ENCODE results near the gene PIGQ.

The PIGQ gene

DNA sequence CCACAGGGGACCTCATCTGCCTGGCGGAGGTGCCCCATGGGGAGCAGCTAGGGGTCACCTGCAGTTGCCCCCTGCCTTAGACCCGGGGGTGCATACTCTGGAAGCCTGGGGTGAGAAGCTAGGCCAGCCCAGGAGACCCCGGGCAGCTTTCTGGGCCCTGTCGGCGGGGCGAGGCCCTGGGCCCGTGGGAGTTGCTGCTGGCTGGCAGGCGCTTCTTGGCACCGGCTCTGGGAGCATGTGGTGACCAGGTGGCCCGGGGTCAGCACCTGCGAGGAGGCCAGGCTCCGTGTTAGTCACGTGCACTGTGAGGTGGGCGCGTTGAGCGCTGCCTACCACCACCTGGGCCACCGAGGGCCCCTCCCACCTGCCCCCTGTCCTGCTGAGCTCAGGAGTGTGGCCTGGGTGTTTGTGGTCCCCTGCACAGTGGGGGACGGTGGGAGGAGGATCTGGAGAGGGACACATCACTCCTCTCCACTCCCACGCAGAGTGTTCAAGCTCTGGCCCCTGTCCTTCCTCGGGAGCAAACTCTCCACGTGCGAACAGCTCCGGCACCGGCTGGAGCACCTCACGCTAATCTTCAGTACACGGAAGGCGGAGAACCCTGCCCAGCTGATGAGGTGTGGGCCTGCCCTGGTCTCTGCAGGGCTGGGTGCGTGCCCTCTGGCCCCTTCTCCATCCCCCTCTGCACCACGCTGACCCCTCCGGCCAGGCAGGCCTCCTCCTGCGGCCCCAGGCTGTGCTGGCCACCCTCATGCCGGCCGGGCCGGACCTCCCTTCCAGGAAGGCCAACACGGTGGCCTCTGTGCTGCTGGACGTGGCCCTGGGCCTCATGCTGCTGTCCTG is 5.8 kb downstream of the PIGQ start:
- no peaks in the 10 kb centered on the region for H3K27me3 ChIP-seq (ENCODE audit: control insufficient read depth, insufficient read depth, low read length)
- no peak overlapping the region for H3K27ac ChIP-seq (ENCODE audit: low read depth, low read length)
- H3K4me1 ChIP-seq (ENCODE audit: control insufficient read depth, insufficient read depth, low read length), result no peaks in the 10 kb centered on the region
- H3K4me3 ChIP-seq (ENCODE audit: low read length), result no peak overlapping the region
- peaks cover 2% of the 10 kb centered on the region for H3K36me3 ChIP-seq (ENCODE audit: control insufficient read depth, insufficient read depth, low read length)
- no peak overlapping the region for H3K9ac ChIP-seq (ENCODE audit: low read length)

DNA sequence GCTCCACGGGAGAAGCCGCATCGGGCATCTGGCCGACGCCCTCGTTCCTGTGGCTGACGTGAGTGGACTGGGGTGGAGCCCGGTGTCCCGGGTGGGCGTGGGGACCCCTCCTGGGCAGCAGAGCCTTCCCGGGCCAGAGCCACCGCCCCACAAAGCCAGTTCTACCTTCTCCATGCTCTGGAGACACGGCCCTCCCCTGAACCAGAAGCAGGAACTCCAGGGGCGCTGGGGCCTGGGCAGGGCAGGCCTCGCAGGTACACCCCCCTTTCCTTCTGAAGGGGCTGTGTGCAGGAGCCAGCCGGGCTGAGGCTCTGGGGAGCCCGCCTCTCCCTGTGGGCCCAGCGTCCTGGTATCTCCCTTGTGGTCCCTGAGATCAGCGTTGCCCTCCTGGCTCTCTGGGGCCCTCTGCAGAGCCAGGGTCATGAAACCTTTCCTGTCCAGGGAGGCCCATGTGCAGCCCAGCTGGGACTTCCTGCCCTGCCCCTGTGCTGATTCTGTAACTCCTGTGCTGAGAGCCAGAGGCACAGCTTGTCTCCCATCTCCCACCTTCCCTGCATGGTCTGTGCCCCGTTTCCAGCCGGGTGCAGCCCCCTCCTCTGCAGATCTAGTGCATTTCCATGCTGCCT is 6.5 kb downstream of the PIGQ start:
- no peak overlapping the region for H3K4me3 ChIP-seq (ENCODE audit: low read length)
- no peaks in the 10 kb centered on the region for H3K4me1 ChIP-seq (ENCODE audit: control insufficient read depth, insufficient read depth, low read length)
- no peak overlapping the region for H3K27ac ChIP-seq (ENCODE audit: low read depth, low read length)
- no peak overlapping the region for H3K9ac ChIP-seq (ENCODE audit: low read length)
- peaks cover 2% of the 10 kb centered on the region for H3K36me3 ChIP-seq (ENCODE audit: control insufficient read depth, insufficient read depth, low read length)
- H3K27me3 ChIP-seq (ENCODE audit: control insufficient read depth, insufficient read depth, low read length), result no peaks in the 10 kb centered on the region

DNA sequence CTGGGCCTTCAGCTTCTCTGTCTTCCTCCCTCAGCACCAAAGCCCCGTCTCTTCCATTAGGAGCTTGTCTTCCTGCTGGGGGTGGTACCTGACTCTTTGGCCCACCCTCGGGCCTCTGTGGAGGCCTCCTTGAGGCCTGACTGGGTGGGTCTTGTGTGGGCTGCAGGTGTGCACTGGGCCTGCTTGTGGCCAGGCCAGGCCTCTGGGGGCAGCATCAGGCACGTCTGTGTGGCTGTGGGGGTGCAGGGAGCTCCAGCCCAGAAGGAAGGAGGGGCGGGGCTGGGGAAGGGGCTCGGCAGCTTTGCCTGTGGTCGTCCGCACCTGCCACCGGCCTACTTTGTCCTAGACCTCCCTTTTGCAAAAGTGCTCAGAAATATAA is 7.0 kb downstream of the PIGQ start:
- Histone ChIP-seq H3K27ac (ENCODE audit: low read depth, low read length) (no peak overlapping the region), H3K4me3 (ENCODE audit: low read length) (no peak overlapping the region), H3K27me3 (ENCODE audit: control insufficient read depth, insufficient read depth, low read length) (no peaks in the 10 kb centered on the region), H3K9ac (ENCODE audit: low read length) (no peak overlapping the region), H3K36me3 (ENCODE audit: control insufficient read depth, insufficient read depth, low read length) (peaks cover 2% of the 10 kb centered on the region), H3K4me1 (ENCODE audit: control insufficient read depth, insufficient read depth, low read length) (no peaks in the 10 kb centered on the region)

DNA sequence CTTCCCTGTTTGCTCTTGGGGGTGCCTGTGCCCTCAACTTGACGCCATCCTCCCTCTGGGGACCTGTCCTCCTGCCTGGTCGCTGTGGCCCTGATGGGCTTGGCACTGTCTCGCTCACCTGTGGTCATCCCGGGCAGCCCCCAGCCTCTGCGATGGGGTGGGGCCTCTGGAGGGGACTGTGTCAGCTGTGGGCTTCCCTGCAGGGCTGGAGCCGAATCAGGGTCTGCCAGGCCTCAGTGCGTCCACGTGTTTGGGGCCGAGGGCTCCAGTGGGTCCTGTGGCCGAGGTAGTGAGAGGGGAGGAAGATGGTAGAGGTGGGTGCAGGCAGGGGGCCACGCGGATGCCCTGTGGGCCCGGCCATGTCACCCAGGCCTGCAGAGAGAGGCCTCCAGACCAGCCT is 8.0 kb downstream of the PIGQ start:
- Histone ChIP-seq H3K9ac (ENCODE audit: low read length) (no peak overlapping the region), H3K27me3 (ENCODE audit: control insufficient read depth, insufficient read depth, low read length) (no peaks in the 10 kb centered on the region), H3K4me3 (ENCODE audit: low read length) (no peak overlapping the region), H3K4me1 (ENCODE audit: control insufficient read depth, insufficient read depth, low read length) (no peaks in the 10 kb centered on the region), H3K27ac (ENCODE audit: low read depth, low read length) (no peak overlapping the region), H3K36me3 (ENCODE audit: control insufficient read depth, insufficient read depth, low read length) (peaks cover 2% of the 10 kb centered on the region)

DNA sequence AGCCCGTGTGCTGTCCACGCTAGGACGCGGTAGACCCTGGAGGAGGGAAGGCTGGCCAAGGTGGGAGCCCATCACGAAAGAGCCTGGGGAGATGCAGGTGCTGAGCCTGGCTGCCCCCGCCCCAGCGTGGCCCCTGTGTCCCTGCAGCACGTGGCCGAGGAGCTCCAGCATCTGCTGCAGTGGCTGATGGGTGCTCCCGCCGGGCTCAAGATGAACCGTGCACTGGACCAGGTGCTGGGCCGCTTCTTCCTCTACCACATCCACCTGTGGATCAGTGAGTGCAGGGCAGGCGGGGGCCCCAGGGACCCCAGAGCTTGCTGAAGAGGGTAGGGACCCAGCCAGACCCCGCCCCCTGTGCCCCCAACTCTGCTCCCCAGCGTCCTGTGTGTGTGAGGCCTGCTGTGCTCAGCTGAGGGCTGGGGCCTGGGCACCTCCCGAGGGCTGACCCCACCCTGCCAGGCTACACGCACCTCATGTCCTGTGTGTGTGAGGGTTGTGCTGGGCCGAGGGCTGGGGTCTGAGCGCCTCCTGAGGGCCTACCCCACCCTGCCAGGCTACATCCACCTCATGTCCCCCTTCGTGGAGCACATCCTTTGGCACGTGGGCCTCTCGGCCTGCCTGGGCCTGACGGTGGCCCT is 8.6 kb downstream of the PIGQ start:
- peaks cover 2% of the 10 kb centered on the region for H3K36me3 ChIP-seq (ENCODE audit: control insufficient read depth, insufficient read depth, low read length)
- no peak overlapping the region for H3K4me3 ChIP-seq (ENCODE audit: low read length)
- no peak overlapping the region for H3K9ac ChIP-seq (ENCODE audit: low read length)
- H3K4me1 ChIP-seq (ENCODE audit: control insufficient read depth, insufficient read depth, low read length), result no peaks in the 10 kb centered on the region
- no peak overlapping the region for H3K27ac ChIP-seq (ENCODE audit: low read depth, low read length)
- H3K27me3 ChIP-seq (ENCODE audit: control insufficient read depth, insufficient read depth, low read length), result no peaks in the 10 kb centered on the region

DNA sequence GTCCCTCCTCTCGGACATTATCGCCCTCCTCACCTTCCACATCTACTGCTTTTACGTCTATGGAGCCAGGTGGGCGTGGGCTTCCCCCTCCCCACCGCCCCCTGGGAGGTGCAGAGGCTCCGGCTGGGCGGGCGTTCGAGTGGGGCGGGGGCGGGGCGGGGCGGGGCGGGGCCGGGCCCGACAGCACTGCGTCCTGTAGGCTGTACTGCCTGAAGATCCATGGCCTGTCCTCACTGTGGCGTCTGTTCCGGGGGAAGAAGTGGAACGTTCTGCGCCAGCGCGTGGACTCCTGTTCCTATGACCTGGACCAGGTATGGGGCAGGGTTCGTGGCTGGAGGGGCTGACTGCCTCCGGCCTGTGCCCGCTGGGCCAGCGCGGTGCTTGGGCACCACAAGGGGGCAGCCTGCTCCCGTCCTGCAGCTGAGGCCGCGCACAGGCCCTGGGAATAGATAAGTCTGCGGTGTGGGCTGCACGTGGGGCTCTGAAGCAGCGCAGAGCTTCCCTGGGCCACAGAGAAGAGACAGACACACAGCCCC is 9.2 kb downstream of the PIGQ start:
- peak overlapping the region; percentile 60 for H3K4me3 ChIP-seq (ENCODE audit: low read length)
- no peaks in the 10 kb centered on the region for H3K4me1 ChIP-seq (ENCODE audit: control insufficient read depth, insufficient read depth, low read length)
- H3K27ac ChIP-seq (ENCODE audit: low read depth, low read length), result no peak overlapping the region
- H3K27me3 ChIP-seq (ENCODE audit: control insufficient read depth, insufficient read depth, low read length), result no peaks in the 10 kb centered on the region
- H3K36me3 ChIP-seq (ENCODE audit: control insufficient read depth, insufficient read depth, low read length), result peaks cover 2% of the 10 kb centered on the region
- H3K9ac ChIP-seq (ENCODE audit: low read length), result no peak overlapping the region

DNA sequence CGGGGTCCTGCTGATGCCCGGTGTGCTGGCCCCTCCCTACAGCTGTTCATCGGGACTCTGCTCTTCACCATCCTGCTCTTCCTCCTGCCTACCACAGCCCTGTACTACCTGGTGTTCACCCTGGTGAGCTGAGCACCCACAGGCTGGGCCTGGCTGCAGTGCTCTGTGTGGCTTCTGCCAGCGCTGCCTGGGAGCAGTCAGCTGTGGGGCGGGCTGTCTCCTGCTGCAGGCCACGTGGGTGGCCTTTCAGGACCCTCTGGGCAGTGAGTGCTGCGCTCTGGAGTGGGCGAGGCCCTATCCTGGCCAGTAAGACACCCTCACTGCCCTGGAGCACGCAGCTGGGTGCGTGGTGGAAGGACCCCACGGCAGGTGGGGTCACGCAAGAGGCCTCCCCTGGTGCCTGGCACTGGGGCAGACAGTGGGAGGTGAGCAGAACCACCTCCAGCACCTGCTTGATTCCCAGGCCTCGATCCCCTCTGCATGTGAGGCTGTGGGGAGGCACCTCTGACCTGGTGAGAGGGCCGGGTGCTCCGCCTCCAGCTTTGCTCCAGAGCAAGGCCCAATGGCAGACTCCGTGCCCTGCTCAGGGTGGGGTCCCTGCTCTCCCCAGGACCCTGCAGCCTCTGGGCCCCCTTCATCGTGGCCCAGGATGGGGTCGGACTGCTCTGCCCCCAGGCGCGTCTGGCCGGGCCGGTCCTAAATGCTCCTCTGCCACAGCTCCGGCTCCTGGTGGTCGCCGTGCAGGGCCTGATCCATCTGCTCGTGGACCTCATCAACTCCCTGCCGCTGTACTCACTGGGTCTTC is 10.6 kb downstream of the PIGQ start:
- H3K27ac ChIP-seq (ENCODE audit: low read depth, low read length), result no peak overlapping the region
- no peak overlapping the region for H3K4me3 ChIP-seq (ENCODE audit: low read length)
- H3K9ac ChIP-seq (ENCODE audit: low read length), result no peak overlapping the region
- H3K4me1 ChIP-seq (ENCODE audit: control insufficient read depth, insufficient read depth, low read length), result no peaks in the 10 kb centered on the region
- H3K27me3 ChIP-seq (ENCODE audit: control insufficient read depth, insufficient read depth, low read length), result peaks cover 2% of the 10 kb centered on the region
- H3K36me3 ChIP-seq (ENCODE audit: control insufficient read depth, insufficient read depth, low read length), result peaks cover 2% of the 10 kb centered on the region

DNA sequence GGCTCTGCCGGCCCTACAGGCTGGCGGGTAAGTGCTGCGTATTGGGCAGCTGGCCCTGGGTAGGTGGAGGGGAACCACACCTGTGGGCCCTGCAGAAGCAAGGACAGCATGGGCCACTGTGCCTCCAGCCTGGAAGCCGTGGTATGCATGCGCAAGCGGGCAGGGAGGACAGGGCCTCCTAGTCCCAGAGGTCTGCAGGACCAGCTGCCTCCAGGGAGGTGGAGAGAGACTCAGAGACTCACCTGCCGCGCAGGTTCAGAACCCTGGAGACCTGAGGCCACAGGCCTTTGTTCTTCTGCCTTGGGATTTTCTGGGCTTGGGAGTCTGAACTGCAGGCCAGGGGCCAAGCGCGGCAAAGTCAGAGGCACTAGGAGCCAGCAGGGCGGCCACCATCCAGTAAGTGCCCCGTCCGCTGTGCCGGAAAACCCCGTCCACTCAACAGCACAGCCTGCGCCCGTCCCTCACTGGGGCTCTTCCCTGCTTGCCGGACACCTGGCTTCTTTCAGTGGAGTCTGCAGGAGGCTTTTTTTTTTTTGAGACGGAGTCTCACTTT is 11.3 kb downstream of the PIGQ start:
- Histone ChIP-seq H3K27ac (ENCODE audit: low read depth, low read length) (no peak overlapping the region), H3K27me3 (ENCODE audit: control insufficient read depth, insufficient read depth, low read length) (peaks cover 4% of the 10 kb centered on the region), H3K4me1 (ENCODE audit: control insufficient read depth, insufficient read depth, low read length) (no peaks in the 10 kb centered on the region), H3K36me3 (ENCODE audit: control insufficient read depth, insufficient read depth, low read length) (no peaks in the 10 kb centered on the region), H3K9ac (ENCODE audit: low read length) (no peak overlapping the region), H3K4me3 (ENCODE audit: low read length) (no peak overlapping the region)

DNA sequence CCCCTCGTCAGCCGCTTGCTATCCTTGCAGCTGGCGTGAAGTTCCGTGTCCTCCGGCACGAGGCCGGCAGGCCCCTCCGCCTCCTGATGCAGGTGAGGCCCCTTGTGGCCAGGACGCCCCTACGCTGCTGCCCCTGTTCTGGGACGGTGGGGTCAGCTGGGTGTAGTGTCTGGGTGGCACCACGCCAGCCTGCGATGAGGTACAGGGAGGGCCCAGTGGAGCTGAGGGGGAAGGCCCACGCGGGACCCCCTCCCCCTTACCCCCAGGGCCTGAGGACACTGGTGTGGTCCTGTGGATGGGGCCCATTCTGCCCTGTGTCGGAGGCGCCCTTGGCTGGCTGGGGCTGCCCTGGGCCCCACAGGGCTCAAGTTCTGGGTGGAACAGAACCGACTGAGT is 12.4 kb downstream of the PIGQ start:
- Histone ChIP-seq H3K4me3 (ENCODE audit: low read length) (no peak overlapping the region), H3K27me3 (ENCODE audit: control insufficient read depth, insufficient read depth, low read length) (peaks cover 4% of the 10 kb centered on the region), H3K36me3 (ENCODE audit: control insufficient read depth, insufficient read depth, low read length) (no peaks in the 10 kb centered on the region), H3K4me1 (ENCODE audit: control insufficient read depth, insufficient read depth, low read length) (no peaks in the 10 kb centered on the region), H3K27ac (ENCODE audit: low read depth, low read length) (no peak overlapping the region), H3K9ac (ENCODE audit: low read length) (no peak overlapping the region)

DNA sequence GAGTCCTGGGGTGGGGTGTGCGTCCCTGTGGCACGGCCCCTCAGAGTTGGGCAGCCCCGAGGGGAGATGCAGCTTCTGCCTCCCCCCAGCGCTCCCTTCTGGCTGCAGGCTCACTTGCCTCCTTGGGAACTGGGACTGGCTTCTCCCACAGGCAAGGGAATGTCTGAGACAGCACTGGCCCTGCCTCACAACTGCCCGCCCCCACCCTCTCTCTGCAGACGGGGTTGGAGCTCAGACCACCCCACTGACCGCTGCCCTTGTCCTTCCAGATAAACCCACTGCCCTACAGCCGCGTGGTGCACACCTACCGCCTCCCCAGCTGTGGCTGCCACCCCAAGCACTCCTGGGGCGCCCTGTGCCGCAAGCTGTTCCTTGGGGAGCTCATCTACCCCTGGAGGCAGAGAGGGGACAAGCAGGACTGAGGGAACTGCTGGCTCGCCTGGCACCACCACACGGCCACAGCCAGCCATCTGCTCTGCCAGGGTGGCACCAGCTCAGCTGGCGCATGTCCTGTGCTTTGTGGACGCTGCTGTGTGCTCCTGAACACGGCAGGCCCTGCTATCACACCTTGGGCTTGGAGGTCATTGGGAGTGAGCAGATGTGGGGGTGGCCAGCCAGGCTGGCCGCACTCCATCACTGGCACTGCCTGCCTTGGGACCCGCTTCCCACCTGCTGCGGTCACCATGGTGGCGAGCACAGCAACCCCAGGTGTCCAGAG is 13.0 kb downstream of the PIGQ start:
- Histone ChIP-seq H3K9ac (ENCODE audit: low read length) (no peak overlapping the region), H3K4me1 (ENCODE audit: control insufficient read depth, insufficient read depth, low read length) (no peaks in the 10 kb centered on the region), H3K4me3 (ENCODE audit: low read length) (no peak overlapping the region), H3K36me3 (ENCODE audit: control insufficient read depth, insufficient read depth, low read length) (no peaks in the 10 kb centered on the region), H3K27ac (ENCODE audit: low read depth, low read length) (no peak overlapping the region), H3K27me3 (ENCODE audit: control insufficient read depth, insufficient read depth, low read length) (peaks cover 4% of the 10 kb centered on the region)

DNA sequence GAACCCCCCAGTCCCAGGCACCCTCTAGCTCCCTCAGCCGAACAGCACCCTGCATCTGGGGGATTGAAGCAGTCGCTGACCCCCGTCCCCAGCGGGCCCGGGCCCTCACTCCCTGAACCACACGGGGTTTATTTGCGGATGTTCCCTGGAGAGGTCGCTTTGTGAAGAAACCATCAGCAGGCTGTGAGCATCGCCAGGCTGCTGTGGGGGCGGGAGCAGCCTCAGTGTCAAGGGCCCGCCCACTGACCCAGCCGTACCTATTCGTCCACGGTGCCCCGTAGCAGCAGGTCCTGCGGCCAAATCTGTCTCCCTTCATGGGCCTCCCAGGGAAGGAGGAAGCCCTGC is 13.7 kb downstream of the PIGQ start:
- no peak overlapping the region for H3K4me3 ChIP-seq (ENCODE audit: low read length)
- H3K27me3 ChIP-seq (ENCODE audit: control insufficient read depth, insufficient read depth, low read length), result peaks cover 4% of the 10 kb centered on the region
- no peak overlapping the region for H3K9ac ChIP-seq (ENCODE audit: low read length)
- H3K36me3 ChIP-seq (ENCODE audit: control insufficient read depth, insufficient read depth, low read length), result no peaks in the 10 kb centered on the region
- H3K27ac ChIP-seq (ENCODE audit: low read depth, low read length), result no peak overlapping the region
- peaks cover 5% of the 10 kb centered on the region for H3K4me1 ChIP-seq (ENCODE audit: control insufficient read depth, insufficient read depth, low read length)

Data from rectal smooth muscle tissue (tissue), 1 donor.